Measurements from ENCODE around the gene B4GALNT4. TPM values are rescaled to one million over a fixed set of nuclear protein-coding genes. Genes with fewer than 3 reads are reported as not detected.

The B4GALNT4 gene
- total RNA-seq, 4 donors from 2014 or later, result 2.5 to 12.0 (median 5.7) TPM

- Histone ChIP-seq H3K4me1 (no peaks in the 10 kb centered on the region), H3K27me3 (peaks cover 0 to 29% (median 0%) of the 10 kb centered on the region in 4 donors), H3K36me3 (peaks cover 0 to 5% (median 0%) of the 10 kb centered on the region in 4 donors), H3K4me3 (no peak overlapping the region), H3K27ac (replicated peaks in 1 of 4) (no peak overlapping the region), H3K9me3 (peaks cover 0 to 10% (median 0%) of the 10 kb centered on the region in 4 donors)
- DNase-seq (ENCODE audit: extremely low spot score), result no peak
- 91% methylated on average over 12 of the region's 14 CpGs for WGBS
- intact Hi-C loops (cut with DNase I), result no loop called here
- TF ChIP-seq EP300 (IDR thresholded peaks at IDR 0.05), result no peak
- no peak for TF ChIP-seq CTCF (IDR thresholded peaks at IDR 0.05)
- TF ChIP-seq POLR2AphosphoS5 (IDR thresholded peaks at IDR 0.05), result no peak
- no peak for TF ChIP-seq POLR2A (IDR thresholded peaks at IDR 0.05; ENCODE audit: low read depth)
Measured at GRCh38 chr11:383431-383830, 14.1 kb downstream of the B4GALNT4 start.

GRCh38 chr11:384511-384910, 15.2 kb downstream of the B4GALNT4 start:
- Histone ChIP-seq H3K4me1 (no peaks in the 10 kb centered on the region), H3K4me3 (no peak overlapping the region), H3K27me3 (peaks cover 0 to 24% (median 0%) of the 10 kb centered on the region in 4 donors), H3K36me3 (peaks cover 0 to 5% (median 0%) of the 10 kb centered on the region in 4 donors), H3K9me3 (peaks cover 0 to 10% (median 0%) of the 10 kb centered on the region in 4 donors), H3K27ac (replicated peaks in 1 of 4) (no peak overlapping the region)
- no peak for DNase-seq (ENCODE audit: extremely low spot score)
- no peak for TF ChIP-seq POLR2A (IDR thresholded peaks at IDR 0.05; ENCODE audit: low read depth)
- TF ChIP-seq EP300 (IDR thresholded peaks at IDR 0.05), result no peak
- TF ChIP-seq POLR2AphosphoS5 (IDR thresholded peaks at IDR 0.05), result no peak
- TF ChIP-seq CTCF (IDR thresholded peaks at IDR 0.05), result no peak
- 40% methylated on average over 2 of the region's 16 CpGs for WGBS
- intact Hi-C loops (cut with DNase I), result no loop called here

- Histone ChIP-seq H3K27me3 (peaks cover 0 to 12% (median 0%) of the 10 kb centered on the region in 4 donors), H3K36me3 (no peaks in the 10 kb centered on the region), H3K27ac (replicated peaks in 1 of 4) (no peak overlapping the region), H3K4me1 (no peaks in the 10 kb centered on the region), H3K9me3 (peaks cover 0 to 10% (median 0%) of the 10 kb centered on the region in 4 donors), H3K4me3 (no peak overlapping the region)
- WGBS, result 100% methylated on average over 7 of the region's 19 CpGs
- intact Hi-C loops (cut with DNase I), result no loop called here
- DNase-seq (ENCODE audit: extremely low spot score), result no peak
- TF ChIP-seq POLR2A (IDR thresholded peaks at IDR 0.05; ENCODE audit: low read depth), result no peak
- TF ChIP-seq EP300 (IDR thresholded peaks at IDR 0.05), result no peak
- TF ChIP-seq CTCF (IDR thresholded peaks at IDR 0.05), result no peak
- no peak for TF ChIP-seq POLR2AphosphoS5 (IDR thresholded peaks at IDR 0.05)
Measured at GRCh38 chr11:385594-386351, 16.5 kb downstream of the B4GALNT4 start.

GRCh38 chr11:386483-386882, 17.2 kb downstream of the B4GALNT4 start:
- H3K4me3 ChIP-seq, result no peak overlapping the region
- intact Hi-C loops (cut with DNase I), result no loop called here
- TF ChIP-seq EP300 (IDR thresholded peaks at IDR 0.05), result no peak
- TF ChIP-seq POLR2A (IDR thresholded peaks at IDR 0.05; ENCODE audit: low read depth), result no peak
- TF ChIP-seq POLR2AphosphoS5 (IDR thresholded peaks at IDR 0.05), result no peak
- TF ChIP-seq CTCF (IDR thresholded peaks at IDR 0.05), result no peak
- H3K4me1 ChIP-seq, result no peaks in the 10 kb centered on the region
- H3K36me3 ChIP-seq, result no peaks in the 10 kb centered on the region
- H3K27me3 ChIP-seq, result peaks cover 0 to 17% (median 0%) of the 10 kb centered on the region in 4 donors
- DNase-seq (ENCODE audit: extremely low spot score), result no peak
- WGBS, result 94% methylated on average over 6 of the region's 6 CpGs
- no peak overlapping the region for H3K27ac ChIP-seq (replicated peaks in 1 of 4)
- peaks cover 0 to 10% (median 0%) of the 10 kb centered on the region in 4 donors for H3K9me3 ChIP-seq

All from esophagus muscularis mucosa (tissue), 4 donors.